Measurements from ENCODE around the gene DUOX1. TPM values are rescaled to one million over a fixed set of nuclear protein-coding genes. Genes with fewer than 3 reads are reported as not detected.

The DUOX1 gene
- total RNA-seq, 1 donor from 2014 or later: not detected

- FAIRE-seq: no peak
- DNase-seq (ENCODE audit: low spot score in 2 of 2): no peak
These were observed 24.2 kb upstream of the DUOX1 start for GRCh38 chr15:45105586-45105985.

- DNase-seq (ENCODE audit: low spot score in 2 of 2) (no peak), FAIRE-seq (no peak)
These were observed 23.6 kb upstream of the DUOX1 start for GRCh38 chr15:45106002-45106790.

- FAIRE-seq (no peak), DNase-seq (ENCODE audit: low spot score in 2 of 2) (no peak)
These were observed 21.7 kb upstream of the DUOX1 start for GRCh38 chr15:45107941-45108630.

GRCh38 chr15:45110256-45110820 is 19.5 kb upstream of the DUOX1 start:
- FAIRE-seq (no peak), DNase-seq (ENCODE audit: low spot score in 2 of 2) (no peak)

GRCh38 chr15:45111390-45112142 is 18.2 kb upstream of the DUOX1 start:
- FAIRE-seq (no peak), DNase-seq (ENCODE audit: low spot score in 2 of 2) (no peak)

GRCh38 chr15:45112143-45112590 is 17.6 kb upstream of the DUOX1 start:
- DNase-seq (ENCODE audit: low spot score in 2 of 2): peak in 1 of 2 donors; percentile 25
- no peak for FAIRE-seq

- no peak for FAIRE-seq
- DNase-seq (ENCODE audit: low spot score in 2 of 2): peak in 1 of 2 donors; percentile 35
These were observed 17.0 kb upstream of the DUOX1 start for GRCh38 chr15:45112591-45113379.

- FAIRE-seq (no peak), DNase-seq (ENCODE audit: low spot score in 2 of 2) (peak in 1 of 2 donors; percentile 35)
These were observed 16.3 kb upstream of the DUOX1 start for GRCh38 chr15:45113380-45113990.

- FAIRE-seq: no peak
These were observed 15.6 kb upstream of the DUOX1 start, which contains the start of the genes DUOX2 and DUOXA2 for GRCh38 chr15:45114076-45114750. DUOX2 (minus strand) TSS chr15:45114172; CDS start chr15:45113411, 761 bp downstream. DUOXA2 (plus strand) TSS chr15:45114326; CDS start chr15:45114606, 280 bp downstream.

GRCh38 chr15:45114751-45115085 is 15.1 kb upstream of the DUOX1 start:
- FAIRE-seq: no peak
- DNase-seq (ENCODE audit: low spot score in 2 of 2): no peak

More at GRCh38 chr15:45114076-45114750, 15.6 kb upstream of the DUOX1 start, which contains the start of the genes DUOX2 and DUOXA2:
- DNase-seq (ENCODE audit: low spot score in 2 of 2): peak in 1 of 2 donors; percentile 28

- no peak for FAIRE-seq
- DNase-seq (ENCODE audit: low spot score in 2 of 2): no peak
These were observed 14.4 kb upstream of the DUOX1 start for GRCh38 chr15:45115312-45115820.

GRCh38 chr15:45116006-45116481 is 13.8 kb upstream of the DUOX1 start:
- DNase-seq (ENCODE audit: low spot score in 2 of 2): no peak
- FAIRE-seq: no peak

- DNase-seq (ENCODE audit: low spot score in 2 of 2): no peak
- no peak for FAIRE-seq
These were observed 13.1 kb upstream of the DUOX1 start for GRCh38 chr15:45116482-45117307.

- no peak for DNase-seq (ENCODE audit: low spot score in 2 of 2)
- no peak for FAIRE-seq
These were observed 12.3 kb upstream of the DUOX1 start for GRCh38 chr15:45117308-45118130.

- peak; percentile 80 to 93 for DNase-seq (ENCODE audit: low spot score in 2 of 2)
- FAIRE-seq: peak; percentile 75
These were observed 11.6 kb upstream of the DUOX1 start for GRCh38 chr15:45118131-45118588.

GRCh38 chr15:45118996-45119395 is 10.8 kb upstream of the DUOX1 start:
- DNase-seq (ENCODE audit: low spot score in 2 of 2) (no peak), FAIRE-seq (no peak)

All from frontal cortex (tissue), 4 donors.